Keratinocyte (primary cell): ENCODE data around the gene KRTAP5-3. TPM values are rescaled to one million over a fixed set of nuclear protein-coding genes. Genes with fewer than 3 reads are reported as not detected.
"Not testable (repeated sequence)": the region's sequence is repeated elsewhere in the genome, so short reads cannot be mapped to it uniquely, and the experiment has no call there.

Experiments used
- DNase-seq: peaks from one replicate; pipeline ENCODE4 v3.0.0-alpha.2; 2011; ENCODE audit warnings: low read depth, missing footprints, low spot score
- FAIRE-seq: peaks from 2 replicates; lab custom pipeline; 2011; peaks lifted over from hg19 to GRCh38; lab: Jason Lieb, UNC
- H2AFZ ChIP-seq: 2 replicates; pipeline ENCODE4 v1.6.0; 2012; ENCODE audit warnings: low read length, control low read depth, inconsistent platforms; ENCODE audit not compliant: control insufficient read depth
- H3K27ac ChIP-seq: 2 replicates; pipeline ENCODE4 v1.5.1; 2011; ENCODE audit warnings: low read length; ENCODE audit not compliant: control insufficient read depth, insufficient read depth
- H3K27me3 ChIP-seq: 3 replicates; pipeline ENCODE4 v1.6.0; 2011; ENCODE audit warnings: low read length; ENCODE audit not compliant: control insufficient read depth, insufficient read depth; ENCODE audit errors: extremely low read depth
- H3K36me3 ChIP-seq, 2 experiments: 2 replicates in 1 of 2; 3 replicates in 1 of 2; pipeline ENCODE4 v1.5.1; 2011; ENCODE audit warnings: low read length in 2 of 2, mild to moderate bottlenecking in 1 of 2; ENCODE audit not compliant: control insufficient read depth in 2 of 2, insufficient read depth in 2 of 2; ENCODE audit errors: extremely low read depth in 1 of 2
- H3K4me1 ChIP-seq: 3 replicates; pipeline ENCODE4 v1.5.1; 2011; ENCODE audit warnings: low read length; ENCODE audit not compliant: control insufficient read depth, insufficient read depth; ENCODE audit errors: extremely low read depth
- H3K4me2 ChIP-seq: 3 replicates; pipeline ENCODE4 v1.6.0; 2011; ENCODE audit warnings: low read depth, low read length; ENCODE audit not compliant: control insufficient read depth, insufficient read depth; ENCODE audit errors: extremely low read depth
- H3K4me3 ChIP-seq, 3 experiments: fragments of 200-600 bp in 1 of 3; sonication (generic) in 1 of 3; 2 replicates in 2 of 3; 3 replicates in 1 of 3; pipeline ENCODE4 v1.5.1; 2011 to 2016; ENCODE audit warnings: low read length in 3 of 3, mild to moderate bottlenecking in 3 of 3, control low read depth in 2 of 3, inconsistent platforms in 1 of 3, low read depth in 1 of 3, mixed read lengths in 1 of 3, mixed run types in 1 of 3, moderate library complexity in 1 of 3; ENCODE audit not compliant: control insufficient read depth in 2 of 3, insufficient read depth in 2 of 3; ENCODE audit errors: extremely low read depth in 1 of 3
- H3K79me2 ChIP-seq: 2 replicates; pipeline ENCODE4 v1.6.0; 2012; ENCODE audit warnings: low read length; ENCODE audit not compliant: control insufficient read depth, insufficient read depth
- H3K9ac ChIP-seq: 3 replicates; pipeline ENCODE4 v1.6.0; 2011; ENCODE audit warnings: low read length; ENCODE audit not compliant: control insufficient read depth, insufficient read depth; ENCODE audit errors: extremely low read depth
- H3K9me1 ChIP-seq: 3 replicates; pipeline ENCODE4 v1.6.0; 2011; ENCODE audit warnings: low read length; ENCODE audit not compliant: control insufficient read depth, insufficient read depth; ENCODE audit errors: extremely low read depth
- H3K9me3 ChIP-seq: 2 replicates; pipeline ENCODE4 v1.5.1; 2012; ENCODE audit warnings: low read depth, low read length; ENCODE audit not compliant: control insufficient read depth
- H4K20me1 ChIP-seq: 3 replicates; pipeline ENCODE4 v1.6.0; 2011; ENCODE audit warnings: low read length; ENCODE audit not compliant: control insufficient read depth, insufficient read depth; ENCODE audit errors: extremely low read depth
- EZH2 ChIP-seq: IDR thresholded peaks from one replicate; pipeline ENCODE4 v1.6.1; 2012; ENCODE audit warnings: inconsistent platforms, mild to moderate bottlenecking, low read length, moderate library complexity
- dilution Hi-C: fragments of 300-500 bp; cut with MboI; formaldehyde crosslinking; loops from one replicate; pipeline ENCODE4 v1.7.0; 2020; ENCODE audit warnings: low sequenced_read_pairs; ENCODE audit not compliant: extremely low pct_ligation_motif_present
- polyA plus RNA-seq, 5 experiments: library from polyadenylated mRNA; depleted of rRNA in 3 of 5; stranded (reverse) in 3 of 5; stranded (forward) in 1 of 5; unstranded in 1 of 5; fragments of >200 nt; gene quantifications; 1 replicate in 1 of 5; 2 replicates in 3 of 5; 3 replicates in 1 of 5; pipeline versions ENCODE4 v1.2.1 to v1.2.3, GENCODE V29; 2011 to 2012; ENCODE audit warnings: missing spikeins in 2 of 5, low read depth in 1 of 5, low replicate concordance in 1 of 5
- TF ChIP-seq, protein P1 (sequence below), 3 experiments: IDR thresholded peaks in 1 of 3; conservative IDR thresholded peaks in 1 of 3; optimal IDR thresholded peaks in 1 of 3; 2 replicates in 2 of 3; 3 replicates in 1 of 3; pipeline versions ENCODE3 to v1.5.1; 2011; ENCODE audit warnings: low read length in 3 of 3, mild to moderate bottlenecking in 3 of 3, moderate library complexity in 2 of 3, control low read depth in 1 of 3, inconsistent platforms in 1 of 3; ENCODE audit not compliant: insufficient read depth in 2 of 3; ENCODE audit errors: extremely low read depth in 1 of 3

Gene KRTAP5-3
- polyA plus RNA-seq, 1 donor (not counting 4 experiments of a cell fraction or from before 2014, with no cell fraction given) = not detected

DNA sequence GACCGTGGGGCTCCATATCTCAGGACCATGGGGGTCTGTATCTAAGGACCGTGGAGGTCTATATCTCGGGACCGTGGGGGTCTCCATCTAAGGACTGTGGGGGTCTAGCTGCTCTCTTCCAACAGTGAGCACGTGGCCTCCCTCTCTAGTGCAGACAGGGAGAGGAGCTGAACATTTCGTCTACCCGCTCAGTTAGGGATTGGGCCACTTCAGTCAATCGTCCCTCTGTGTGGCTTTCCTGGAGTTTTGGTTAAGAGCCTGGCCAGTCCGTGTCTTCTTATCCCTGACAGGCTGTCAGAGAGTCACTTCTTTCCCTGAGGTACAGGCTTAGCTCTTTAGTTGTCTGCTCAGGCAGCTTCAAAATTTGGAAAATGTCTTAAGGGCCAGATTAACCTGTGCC, 26.3 kb downstream of the KRTAP5-3 start:
- no peak overlapping the region for H3K4me2 ChIP-seq
- H3K27me3 ChIP-seq = no peaks in the 10 kb centered on the region
- no peak for DNase-seq
- H4K20me1 ChIP-seq = no peaks in the 10 kb centered on the region
- H3K4me3 ChIP-seq = no peak overlapping the region
- H3K9me3 ChIP-seq = peaks cover 4% of the 10 kb centered on the region
- dilution Hi-C loops = no loop called here
- FAIRE-seq = no peak
- H3K9ac ChIP-seq = no peak overlapping the region
- H3K79me2 ChIP-seq = no peaks in the 10 kb centered on the region
- H3K27ac ChIP-seq = no peak overlapping the region
- no peaks in the 10 kb centered on the region for H3K9me1 ChIP-seq
- H3K36me3 ChIP-seq = no peaks in the 10 kb centered on the region
- no peak overlapping the region for H2AFZ ChIP-seq
- no peak for TF ChIP-seq EZH2
- TF ChIP-seq, protein P1, sequence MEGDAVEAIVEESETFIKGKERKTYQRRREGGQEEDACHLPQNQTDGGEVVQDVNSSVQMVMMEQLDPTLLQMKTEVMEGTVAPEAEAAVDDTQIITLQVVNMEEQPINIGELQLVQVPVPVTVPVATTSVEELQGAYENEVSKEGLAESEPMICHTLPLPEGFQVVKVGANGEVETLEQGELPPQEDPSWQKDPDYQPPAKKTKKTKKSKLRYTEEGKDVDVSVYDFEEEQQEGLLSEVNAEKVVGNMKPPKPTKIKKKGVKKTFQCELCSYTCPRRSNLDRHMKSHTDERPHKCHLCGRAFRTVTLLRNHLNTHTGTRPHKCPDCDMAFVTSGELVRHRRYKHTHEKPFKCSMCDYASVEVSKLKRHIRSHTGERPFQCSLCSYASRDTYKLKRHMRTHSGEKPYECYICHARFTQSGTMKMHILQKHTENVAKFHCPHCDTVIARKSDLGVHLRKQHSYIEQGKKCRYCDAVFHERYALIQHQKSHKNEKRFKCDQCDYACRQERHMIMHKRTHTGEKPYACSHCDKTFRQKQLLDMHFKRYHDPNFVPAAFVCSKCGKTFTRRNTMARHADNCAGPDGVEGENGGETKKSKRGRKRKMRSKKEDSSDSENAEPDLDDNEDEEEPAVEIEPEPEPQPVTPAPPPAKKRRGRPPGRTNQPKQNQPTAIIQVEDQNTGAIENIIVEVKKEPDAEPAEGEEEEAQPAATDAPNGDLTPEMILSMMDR (optimal IDR thresholded peaks at IDR 0.05 in 1 of 3, IDR thresholded peaks at IDR 0.05 in 1 of 3, conservative IDR thresholded peaks at IDR 0.05 in 1 of 3; ENCODE audit: extremely low read depth in 1 of 3, insufficient read depth in 2 of 3, low read length in 3 of 3) = no peak
- no peaks in the 10 kb centered on the region for H3K4me1 ChIP-seq

DNA sequence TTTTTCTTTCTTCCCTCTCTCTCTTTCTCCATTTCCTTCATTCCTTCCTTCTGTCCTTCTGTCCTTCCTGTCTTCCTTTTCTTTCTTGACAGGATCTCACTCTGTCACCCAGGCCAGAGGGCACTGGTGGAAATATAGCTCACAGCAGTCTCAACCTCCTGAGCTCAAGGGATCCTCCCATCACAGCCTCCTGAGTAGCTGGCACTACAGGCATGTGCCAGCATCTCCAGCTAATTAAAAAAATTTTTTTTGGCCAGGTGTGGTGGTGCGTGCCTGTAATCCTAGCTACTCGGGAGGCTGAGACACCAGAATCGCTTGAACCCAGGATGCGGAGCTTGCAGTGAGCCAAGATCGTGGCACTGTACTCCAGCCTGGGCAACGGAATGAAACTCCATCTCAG, 31.4 kb downstream of the KRTAP5-3 start:
- Histone ChIP-seq H3K27ac (no peak overlapping the region), H3K9me3 (peaks cover 4% of the 10 kb centered on the region), H3K27me3 (peaks cover 20% of the 10 kb centered on the region), H3K4me2 (no peak overlapping the region), H3K36me3 (no peaks in the 10 kb centered on the region), H3K9ac (no peak overlapping the region), H3K4me1 (no peaks in the 10 kb centered on the region), H3K9me1 (no peaks in the 10 kb centered on the region), H3K4me3 (no peak overlapping the region), H2AFZ (no peak overlapping the region), H4K20me1 (no peaks in the 10 kb centered on the region), H3K79me2 (no peaks in the 10 kb centered on the region)
- FAIRE-seq (no peak), DNase-seq (no peak)
- dilution Hi-C loops = no loop called here
- TF ChIP-seq EZH2 = no peak
- TF ChIP-seq, protein P1 (optimal IDR thresholded peaks at IDR 0.05 in 1 of 3, IDR thresholded peaks at IDR 0.05 in 1 of 3, conservative IDR thresholded peaks at IDR 0.05 in 1 of 3; ENCODE audit: extremely low read depth in 1 of 3, insufficient read depth in 2 of 3, low read length in 3 of 3) = no peak

DNA sequence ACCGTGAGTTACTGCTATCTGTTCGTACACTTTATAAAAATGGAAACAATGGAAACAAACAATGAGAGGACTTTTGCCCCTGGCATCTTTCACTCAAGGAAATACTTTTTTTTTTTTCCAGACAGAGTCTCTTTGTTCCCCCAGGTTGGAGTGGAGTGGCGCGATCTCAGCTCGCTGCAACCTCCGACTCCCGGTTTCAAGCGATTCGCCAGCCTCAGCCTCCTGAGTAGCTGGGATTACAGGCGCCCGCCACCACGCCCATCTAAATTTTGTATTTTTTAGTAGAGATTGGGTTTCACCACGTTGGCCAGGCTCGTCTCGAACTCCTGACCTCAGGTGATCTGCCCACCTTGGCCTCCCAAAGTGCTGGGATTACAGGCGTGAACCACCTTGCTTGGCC, 32.5 kb downstream of the KRTAP5-3 start:
- H3K27ac ChIP-seq, DNase-seq, FAIRE-seq: not testable (repeated sequence)

More for the DNA sequence above, 32.5 kb downstream of the KRTAP5-3 start:
- H3K36me3 ChIP-seq, H3K4me1 ChIP-seq, H3K9me3 ChIP-seq, H3K4me2 ChIP-seq, H3K79me2 ChIP-seq, H3K9ac ChIP-seq, dilution Hi-C loops, H2AFZ ChIP-seq, H4K20me1 ChIP-seq, H3K9me1 ChIP-seq, H3K4me3 ChIP-seq: not testable (repeated sequence)
- H3K27me3 ChIP-seq = peaks cover 25% of the 10 kb centered on the region
